ENCODE data around the gene LCAT. TPM values are rescaled to one million over a fixed set of nuclear protein-coding genes. Genes with fewer than 3 reads are reported as not detected.
"Not testable (repeated sequence)": the region's sequence is repeated elsewhere in the genome, so short reads cannot be mapped to it uniquely, and the experiment has no call there.

Gene LCAT
- total RNA-seq, 2 experiments from 2014 or later = 15.6 to 22.7 TPM

- peaks cover 14% of the 10 kb centered on the region for H3K36me3 Mint-ChIP-seq
- no peaks in the 10 kb centered on the region for H3K9me3 Mint-ChIP-seq (ENCODE audit: low read depth)
- ATAC-seq (no peak), DNase-seq (peak; percentile 62)
- H3K27ac Mint-ChIP-seq = peak overlapping the region; percentile 69
- H3K4me1 Mint-ChIP-seq = peaks cover 42% of the 10 kb centered on the region
- peak overlapping the region; percentile 13 for H3K4me3 Mint-ChIP-seq
- H3K27me3 Mint-ChIP-seq = no peaks in the 10 kb centered on the region
- CTCF ChIA-PET = interaction anchor here (0.7 to 5.2 kb wide), 12 partner anchors 9 to 419 kb away, joined by 3 to 28 read pairs (median 4); partner anchors contain the start of gene NRN1L
Observed at GRCh38 chr16:67939507-67940445, 4.1 kb downstream of the LCAT start.

GRCh38 chr16:67937713-67938112 is 6.2 kb downstream of the LCAT start:
- CTCF ChIA-PET = interaction anchor here (0.7 to 4.5 kb wide), 4 partner anchors 10 to 122 kb away, joined by 3 to 35 read pairs (median 14); partner anchors contain the start of gene NRN1L
- H3K36me3 Mint-ChIP-seq = peaks cover 27% of the 10 kb centered on the region
- H3K4me3 Mint-ChIP-seq = peak overlapping the region; percentile 99
- H3K27ac Mint-ChIP-seq = peak overlapping the region; percentile 98
- not testable (repeated sequence) for DNase-seq; H3K27me3 Mint-ChIP-seq; H3K9me3 Mint-ChIP-seq (ENCODE audit: low read depth); ATAC-seq
- H3K4me1 Mint-ChIP-seq = peaks cover 49% of the 10 kb centered on the region

DNA sequence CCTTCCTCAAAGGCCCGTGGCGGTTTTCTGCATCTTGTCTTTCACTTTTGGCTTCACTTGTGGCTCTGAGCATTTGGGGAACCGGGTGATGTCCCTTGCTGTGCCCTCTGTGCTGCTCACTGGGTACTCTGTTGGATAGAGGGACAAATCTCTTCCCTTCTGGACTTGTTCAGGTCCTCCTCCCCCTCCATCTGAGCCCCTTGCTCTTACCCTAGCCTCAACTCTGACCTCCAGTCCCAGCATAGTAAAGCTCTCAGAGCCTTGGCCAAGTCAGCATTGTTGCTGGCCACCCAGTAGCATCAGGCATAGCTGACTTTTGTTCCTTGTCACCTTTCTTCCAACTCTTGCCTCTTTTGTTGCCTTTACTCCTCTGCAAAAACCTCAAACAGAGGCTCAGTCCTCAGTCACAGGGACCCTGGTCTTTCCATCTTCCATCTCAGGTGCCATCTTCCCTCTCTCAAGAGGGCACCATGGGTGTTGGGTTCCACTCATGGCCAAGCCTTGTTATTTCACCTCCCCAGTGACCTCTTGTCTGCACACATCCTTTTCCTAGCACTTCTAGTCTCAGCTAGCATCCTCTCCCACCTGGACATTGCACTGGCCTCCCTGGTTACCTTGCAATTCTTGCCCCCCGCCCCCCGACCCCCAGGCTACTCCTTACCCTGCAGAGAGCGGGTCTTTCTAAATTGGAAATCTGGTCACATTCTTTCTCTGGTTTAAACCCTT is 6.9 kb downstream of the LCAT start:
- Mint-ChIP-seq H3K27ac (peak overlapping the region; percentile 98), H3K4me1 (peaks cover 47% of the 10 kb centered on the region), H3K4me3 (peak overlapping the region; percentile 99), H3K36me3 (peaks cover 25% of the 10 kb centered on the region), H3K27me3 (no peaks in the 10 kb centered on the region), H3K9me3 (ENCODE audit: low read depth) (no peaks in the 10 kb centered on the region)
- CTCF ChIA-PET = interaction anchor here (0.6 to 4.5 kb wide), 13 partner anchors 9 to 423 kb away, joined by 3 to 35 read pairs (median 5); partner anchors contain the start of genes C16orf86, ENKD1 and NRN1L
- ATAC-seq (no peak), DNase-seq (peak; percentile 93)

DNA sequence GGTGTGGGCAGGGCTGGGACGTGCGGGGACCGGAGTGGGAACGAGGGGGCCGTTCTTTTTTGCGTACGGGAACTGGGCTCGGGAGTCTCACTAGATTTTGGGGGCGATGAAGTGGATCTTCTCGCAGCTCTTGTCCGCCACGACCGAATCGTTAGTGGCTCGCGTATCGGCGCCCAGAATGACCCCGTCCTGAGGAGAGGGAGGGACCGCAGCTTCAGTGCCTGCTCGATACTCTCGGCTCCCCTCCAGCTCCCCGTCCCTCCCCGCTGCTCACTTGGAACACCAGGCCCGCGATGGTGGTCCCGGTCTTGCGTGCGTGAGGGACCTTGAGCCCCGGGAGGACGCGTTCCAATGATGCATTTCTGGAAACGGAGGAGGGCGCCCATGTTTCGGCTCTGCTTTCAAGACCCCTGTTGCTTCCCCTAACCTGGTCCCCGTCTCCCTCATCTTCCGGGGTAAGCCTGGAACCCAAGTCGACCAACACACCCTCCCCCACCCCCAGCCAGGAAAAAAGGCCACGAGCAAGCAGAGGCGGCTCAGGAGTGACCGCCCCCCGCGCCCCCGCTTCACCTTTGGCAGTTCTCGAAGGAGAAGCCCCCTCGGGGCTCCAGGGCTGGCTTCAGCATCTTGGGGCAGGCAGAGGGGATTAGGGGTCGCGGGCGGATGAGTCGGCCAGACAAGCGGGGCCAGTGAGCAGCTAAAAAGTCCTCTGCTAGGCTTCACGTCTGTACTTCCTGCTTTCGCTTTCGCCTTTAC is 7.6 kb downstream of the LCAT start, which contains the start of gene PSMB10:
TSS of gene PSMB10 (minus strand) at position 727 of the 756 bp plus-strand sequence. CDS start at position 626, 101 bp downstream.
- H3K36me3 Mint-ChIP-seq = peaks cover 25% of the 10 kb centered on the region
- no peaks in the 10 kb centered on the region for H3K9me3 Mint-ChIP-seq (ENCODE audit: low read depth)
- DNase-seq (no peak), ATAC-seq (peak; percentile 66)
- CTCF ChIA-PET = interaction anchor here (0.6 to 4.5 kb wide), 28 partner anchors 8 to 422 kb away, joined by 3 to 35 read pairs (median 4); partner anchors contain the start of genes C16orf86, ENKD1, NRN1L and RANBP10
- peaks cover 39% of the 10 kb centered on the region for H3K4me1 Mint-ChIP-seq
- H3K27ac Mint-ChIP-seq = peak within 1 kb of the TSS; percentile 98
- H3K4me3 Mint-ChIP-seq = peak within 1 kb of the TSS; percentile 99
- H3K27me3 Mint-ChIP-seq = no peaks in the 10 kb centered on the region

DNA sequence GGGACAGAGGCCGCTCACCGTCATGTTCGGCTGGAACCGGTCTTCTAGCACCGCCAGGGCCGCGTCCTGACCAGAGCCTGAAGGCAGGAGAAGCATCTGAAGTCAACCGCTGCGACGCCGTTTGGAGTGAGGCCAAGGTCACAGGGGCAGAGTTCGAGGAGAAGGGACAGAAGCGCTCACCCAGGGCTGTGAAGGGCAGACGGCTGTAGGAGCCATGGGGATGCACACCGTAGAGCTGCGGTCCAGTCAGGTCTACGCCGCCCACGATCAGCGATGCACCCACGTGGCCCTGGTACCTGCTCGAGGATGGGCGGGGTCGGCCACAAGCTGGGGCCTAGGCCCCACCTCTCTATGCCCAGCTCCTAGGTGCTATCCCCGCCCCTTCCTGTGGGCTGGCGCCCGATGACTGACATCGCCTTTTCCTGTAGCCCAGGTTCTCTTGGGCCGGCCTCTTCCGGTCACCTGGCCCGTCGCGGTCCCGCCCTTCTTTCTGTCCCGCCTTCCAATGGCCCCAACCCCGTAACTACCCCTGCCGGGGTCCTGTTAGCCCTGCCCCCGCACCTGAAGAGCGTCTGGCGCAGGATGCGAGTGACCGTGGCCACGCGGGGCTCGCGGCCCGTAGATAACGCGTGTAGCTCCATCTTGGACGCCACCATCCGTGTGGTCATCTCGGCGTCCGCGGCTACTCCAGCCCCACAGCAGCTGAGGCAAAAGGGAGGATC is 8.4 kb downstream of the LCAT start:
- CTCF ChIA-PET = interaction anchor here (0.7 to 4.5 kb wide), 25 partner anchors 9 to 422 kb away, joined by 3 to 35 read pairs (median 4); partner anchors contain the start of genes C16orf86, CARMIL2, ENKD1 and NRN1L
- Mint-ChIP-seq H3K27ac (peak overlapping the region; percentile 98), H3K4me3 (peak overlapping the region; percentile 99), H3K36me3 (peaks cover 25% of the 10 kb centered on the region), H3K27me3 (no peaks in the 10 kb centered on the region), H3K9me3 (ENCODE audit: low read depth) (no peaks in the 10 kb centered on the region), H3K4me1 (peaks cover 37% of the 10 kb centered on the region)
- ATAC-seq (peak; percentile 88), DNase-seq (peak; percentile 98)

DNA sequence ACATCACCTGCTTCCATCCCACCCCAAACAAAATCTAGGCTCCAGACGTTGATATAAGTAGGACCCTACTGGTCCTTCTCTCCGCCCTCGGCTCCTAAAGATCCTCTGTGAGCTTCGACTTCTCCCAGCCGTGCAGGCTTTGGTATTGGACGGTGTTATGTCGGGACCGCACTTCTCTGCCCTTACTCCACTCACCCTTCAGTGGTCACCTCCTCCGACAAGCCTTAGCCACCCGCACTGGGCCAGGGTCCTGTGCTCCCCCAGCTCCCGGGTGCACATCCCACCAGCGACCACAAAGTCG is 8.9 kb downstream of the LCAT start:
- Mint-ChIP-seq H3K9me3 (ENCODE audit: low read depth) (no peaks in the 10 kb centered on the region), H3K27me3 (no peaks in the 10 kb centered on the region), H3K36me3 (peaks cover 25% of the 10 kb centered on the region), H3K4me1 (peaks cover 32% of the 10 kb centered on the region), H3K4me3 (peak overlapping the region; percentile 99), H3K27ac (peak overlapping the region; percentile 98)
- DNase-seq (no peak), ATAC-seq (no peak)
- CTCF ChIA-PET = interaction anchor here (0.7 to 4.5 kb wide), 15 partner anchors 9 to 414 kb away, joined by 3 to 35 read pairs (median 4); partner anchors contain the start of genes CARMIL2, NRN1L, RANBP10 and TSNAXIP1

DNA sequence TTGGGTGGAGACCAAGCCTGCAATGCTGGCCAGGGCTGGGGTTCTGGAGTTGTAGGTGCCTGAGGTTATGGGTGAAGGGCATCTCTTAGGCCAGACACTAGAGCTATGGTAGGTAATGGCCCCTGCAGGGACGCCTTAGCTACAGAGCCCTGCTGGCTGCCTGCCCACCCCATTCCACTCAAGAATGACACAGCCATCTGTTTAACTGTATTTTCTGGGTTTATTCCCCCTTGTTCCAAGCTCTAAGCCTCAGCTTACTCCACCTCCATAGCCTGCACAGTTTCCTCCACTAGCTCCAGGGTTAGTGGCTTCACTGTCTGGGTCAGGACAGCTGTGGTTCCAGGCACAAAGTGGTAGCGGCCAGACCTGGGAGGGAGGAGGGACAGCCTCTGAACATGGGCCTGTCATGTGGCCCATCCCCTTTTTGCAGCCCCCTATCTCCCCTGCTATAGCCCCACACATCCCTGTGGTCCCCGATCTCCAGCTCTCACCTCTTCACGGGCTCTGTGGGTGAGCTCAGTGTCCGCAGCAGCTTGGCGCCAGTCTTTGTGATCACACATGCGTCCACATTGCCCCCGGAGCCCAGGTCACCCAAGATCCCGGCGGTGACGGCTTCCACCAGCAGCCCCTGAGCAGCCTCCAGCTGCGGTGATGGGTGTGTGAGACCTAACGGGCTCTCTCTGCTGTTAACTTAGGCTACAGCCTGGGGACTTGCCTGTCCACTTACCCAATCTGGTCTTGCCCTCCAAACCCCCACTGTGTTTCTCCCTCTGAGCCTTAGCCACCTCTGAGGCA is 9.4 kb downstream of the LCAT start:
- Mint-ChIP-seq H3K27me3 (no peaks in the 10 kb centered on the region), H3K4me3 (peak overlapping the region; percentile 99), H3K27ac (peak overlapping the region; percentile 98), H3K9me3 (ENCODE audit: low read depth) (no peaks in the 10 kb centered on the region), H3K4me1 (peaks cover 26% of the 10 kb centered on the region), H3K36me3 (peaks cover 25% of the 10 kb centered on the region)
- no peak for ATAC-seq
- DNase-seq = peak; percentile 40
- CTCF ChIA-PET = interaction anchor here (0.5 to 4.5 kb wide), 6 partner anchors 10 to 413 kb away, joined by 3 to 35 read pairs (median 8); partner anchors contain the start of gene NRN1L

- Mint-ChIP-seq H3K4me3 (no peak overlapping the region), H3K27me3 (no peaks in the 10 kb centered on the region), H3K4me1 (peaks cover 22% of the 10 kb centered on the region), H3K9me3 (ENCODE audit: low read depth) (no peaks in the 10 kb centered on the region), H3K27ac (peak overlapping the region; percentile 36), H3K36me3 (peaks cover 25% of the 10 kb centered on the region)
- ATAC-seq (no peak), DNase-seq (no peak)
- CTCF ChIA-PET = interaction anchor here (0.5 to 4.5 kb wide), 4 partner anchors 42 to 413 kb away, joined by 3 to 35 read pairs (median 16); partner anchors contain the start of gene NRN1L
Observed at GRCh38 chr16:67933805-67934204, 10.1 kb downstream of the LCAT start.

GRCh38 chr16:67932462-67932840 is 11.5 kb downstream of the LCAT start:
- no peak for ATAC-seq
- no peaks in the 10 kb centered on the region for H3K27me3 Mint-ChIP-seq
- CTCF ChIA-PET = interaction anchor here (0.8 to 1.8 kb wide), 3 partner anchors 49 to 116 kb away, joined by 4 to 7 read pairs (median 4); no protein-coding TSS in a partner anchor
- H3K36me3 Mint-ChIP-seq = peaks cover 25% of the 10 kb centered on the region
- peaks cover 21% of the 10 kb centered on the region for H3K4me1 Mint-ChIP-seq
- H3K4me3 Mint-ChIP-seq = no peak overlapping the region
- H3K9me3 Mint-ChIP-seq (ENCODE audit: low read depth) = no peaks in the 10 kb centered on the region
- no peak overlapping the region for H3K27ac Mint-ChIP-seq
- DNase-seq = no peak

DNA sequence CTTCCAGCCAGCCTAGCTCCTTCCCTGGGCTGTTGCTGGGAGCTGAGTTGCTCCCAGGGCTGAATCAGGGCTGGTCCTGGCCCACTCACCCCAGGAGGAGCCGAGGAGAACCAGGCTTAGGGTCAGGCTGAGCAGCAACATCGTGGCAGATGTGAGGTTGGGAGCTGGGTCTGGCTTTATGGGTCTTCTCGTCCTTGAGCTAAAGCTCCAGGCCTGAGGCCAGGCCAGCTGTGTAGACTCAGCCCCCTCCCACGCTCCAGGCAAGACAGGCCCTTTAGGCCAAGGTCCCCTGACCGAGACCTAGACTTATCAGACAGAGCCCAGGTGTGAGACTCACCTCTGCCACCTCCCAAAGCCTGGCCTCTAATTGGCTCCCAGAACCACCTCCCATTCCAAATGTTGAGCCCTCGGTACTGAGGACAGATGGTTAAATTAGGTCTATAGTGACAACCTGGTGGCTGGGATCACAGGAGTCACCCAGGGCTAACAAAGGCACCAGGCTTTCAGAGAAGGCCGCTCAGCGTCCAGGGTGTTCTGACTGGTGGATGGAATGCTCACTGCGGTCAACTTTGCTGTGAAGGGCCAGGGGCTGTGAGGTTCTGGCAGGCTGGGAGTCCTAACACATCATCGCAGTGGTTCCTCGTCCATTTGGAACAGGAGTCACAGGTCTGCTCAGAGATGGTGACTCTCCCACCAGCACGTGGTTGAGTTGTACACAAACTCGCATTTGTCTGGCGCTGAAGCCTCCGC is 12.0 kb downstream of the LCAT start, which contains the start of gene CTRL:
TSS of gene CTRL (minus strand) at position 151 of the 750 bp plus-strand sequence. CDS start at position 141, 10 bp downstream.
- Mint-ChIP-seq H3K4me1 (peaks cover 16% of the 10 kb centered on the region), H3K4me3 (no peak within 1 kb of the TSS), H3K9me3 (ENCODE audit: low read depth) (no peaks in the 10 kb centered on the region), H3K36me3 (peaks cover 25% of the 10 kb centered on the region), H3K27ac (peak within 1 kb of the TSS; percentile 50), H3K27me3 (no peaks in the 10 kb centered on the region)
- no peak for DNase-seq
- no peak for ATAC-seq
- CTCF ChIA-PET = interaction anchor here (0.6 to 2.0 kb wide), 5 partner anchors 48 to 397 kb away, joined by 3 to 12 read pairs (median 7); partner anchors contain the start of gene NRN1L
